ENCODE measurements around the gene ABTB2. TPM values are rescaled to one million over a fixed set of nuclear protein-coding genes. Genes with fewer than 3 reads are reported as not detected.

ABTB2 gene
- total and polyA plus RNA-seq, 2 experiments from 2014 or later = 2.6 to 12.1 TPM

DNA sequence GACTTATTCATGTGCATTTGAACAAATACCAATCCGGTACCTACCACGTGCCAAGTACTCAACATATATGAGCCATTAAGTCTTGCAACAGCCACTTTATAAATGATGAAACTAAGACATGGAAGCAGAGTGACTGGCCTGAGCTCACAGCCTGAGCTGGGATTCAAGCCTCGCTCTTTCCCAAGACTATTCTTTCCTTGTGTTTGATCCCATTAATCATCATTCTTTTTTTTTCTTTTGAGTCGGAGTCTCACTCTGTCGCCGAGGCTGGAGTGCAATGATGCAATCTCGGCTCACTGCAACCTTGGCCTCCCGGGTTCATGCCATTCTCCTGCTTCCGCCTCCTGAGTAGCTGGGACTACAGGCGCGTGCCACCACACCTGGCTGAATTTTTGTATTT, 119.3 kb downstream of the ABTB2 start:
- peak overlapping the region; percentile 75; the same call in 1 of the 2 replicates for H3K27ac Mint-ChIP-seq

DNA sequence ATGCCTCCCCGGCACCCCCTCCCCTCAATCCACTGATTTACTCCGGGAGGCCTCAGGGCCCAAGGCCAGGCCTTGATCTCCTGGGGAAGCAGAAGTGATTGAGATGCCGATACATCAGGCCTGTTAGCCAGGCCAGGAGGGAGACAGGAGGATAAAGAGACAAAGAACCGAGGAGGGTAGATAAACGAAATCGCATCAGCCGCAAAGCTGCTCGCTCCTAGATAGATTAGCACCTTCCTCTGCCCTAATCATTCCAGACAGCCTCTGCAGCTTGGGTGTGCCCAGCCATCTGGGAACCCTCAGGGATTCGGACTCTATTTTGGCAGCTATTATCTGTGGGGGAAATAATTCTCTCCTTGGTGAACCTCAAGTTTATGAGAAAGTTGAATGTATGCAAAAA, 121.2 kb downstream of the ABTB2 start:
- peaks cover 38% of the 10 kb centered on the region for H3K4me1 Mint-ChIP-seq
- Histone ChIP-seq H3K27ac (ENCODE audit: low read depth) (peak overlapping the region; percentile 37), H3K27me3 (ENCODE audit: insufficient read depth) (no peaks in the 10 kb centered on the region), H2AFZ (no peak overlapping the region), H4K20me1 (replicated peaks; ENCODE audit: insufficient read depth) (no peaks in the 10 kb centered on the region), H3K9me2 (ENCODE audit: insufficient read depth) (no peaks in the 10 kb centered on the region), H3K4me2 (0 out of 2 replicates have a peak overlapping the region, but pooled peaks have one; percentile 52), H3K4me1 (ENCODE audit: insufficient read depth) (peaks cover 49% of the 10 kb centered on the region), H3K4me3 (no peak overlapping the region), H3F3A (replicated peaks; ENCODE audit: low read depth) (no peaks in the 10 kb centered on the region), H3K79me2 (replicated peaks; ENCODE audit: insufficient read depth) (no peaks in the 10 kb centered on the region), H3K36me3 (ENCODE audit: insufficient read depth) (no peaks in the 10 kb centered on the region)
- no peak overlapping the region for H3K4me3 Mint-ChIP-seq
- peaks cover 10% of the 10 kb centered on the region for H3K27me3 Mint-ChIP-seq (ENCODE audit: insufficient read depth, low read depth, poor library complexity)
- DNase-seq (ENCODE audit: low spot score) (no peak), ATAC-seq (peak; percentile 6; the same call in 1 of the 3 replicates)
- H3K27ac Mint-ChIP-seq = peak overlapping the region; percentile 43
- H3K9me3 Mint-ChIP-seq = no peaks in the 10 kb centered on the region
- H3K36me3 Mint-ChIP-seq (ENCODE audit: low read depth) = no peaks in the 10 kb centered on the region
- no peak for TF ChIP-seq JUNB (IDR thresholded peaks at IDR 0.05; ENCODE audit: unreplicated experiment)
- TF ChIP-seq STAT1 (IDR thresholded peaks at IDR 0.05; ENCODE audit: unreplicated experiment) = no peak
- TF ChIP-seq EZH2phosphoT487 (IDR thresholded peaks at IDR 0.05; ENCODE audit: unreplicated experiment) = no peak
- no peak for TF ChIP-seq ZNF331 (CRISPR knock-in tag; IDR thresholded peaks at IDR 0.05; ENCODE audit: low read depth)
- no peak for TF ChIP-seq ZNF462 (CRISPR knock-in tag; IDR thresholded peaks at IDR 0.05)
- TF ChIP-seq, protein P1, sequence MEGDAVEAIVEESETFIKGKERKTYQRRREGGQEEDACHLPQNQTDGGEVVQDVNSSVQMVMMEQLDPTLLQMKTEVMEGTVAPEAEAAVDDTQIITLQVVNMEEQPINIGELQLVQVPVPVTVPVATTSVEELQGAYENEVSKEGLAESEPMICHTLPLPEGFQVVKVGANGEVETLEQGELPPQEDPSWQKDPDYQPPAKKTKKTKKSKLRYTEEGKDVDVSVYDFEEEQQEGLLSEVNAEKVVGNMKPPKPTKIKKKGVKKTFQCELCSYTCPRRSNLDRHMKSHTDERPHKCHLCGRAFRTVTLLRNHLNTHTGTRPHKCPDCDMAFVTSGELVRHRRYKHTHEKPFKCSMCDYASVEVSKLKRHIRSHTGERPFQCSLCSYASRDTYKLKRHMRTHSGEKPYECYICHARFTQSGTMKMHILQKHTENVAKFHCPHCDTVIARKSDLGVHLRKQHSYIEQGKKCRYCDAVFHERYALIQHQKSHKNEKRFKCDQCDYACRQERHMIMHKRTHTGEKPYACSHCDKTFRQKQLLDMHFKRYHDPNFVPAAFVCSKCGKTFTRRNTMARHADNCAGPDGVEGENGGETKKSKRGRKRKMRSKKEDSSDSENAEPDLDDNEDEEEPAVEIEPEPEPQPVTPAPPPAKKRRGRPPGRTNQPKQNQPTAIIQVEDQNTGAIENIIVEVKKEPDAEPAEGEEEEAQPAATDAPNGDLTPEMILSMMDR (conservative IDR thresholded peaks at IDR 0.05; ENCODE audit: low read depth in 2 of 2) = no peak

More for the DNA sequence above, 119.3 kb downstream of the ABTB2 start:
- H3K27ac ChIP-seq (ENCODE audit: low read depth) = no peak overlapping the region; the same call in 1 of the 2 replicates
- H3K4me1 ChIP-seq (ENCODE audit: insufficient read depth) = peaks cover 43% of the 10 kb centered on the region
- H3K4me3 ChIP-seq = no peak overlapping the region
- H3K27me3 ChIP-seq (ENCODE audit: insufficient read depth) = no peaks in the 10 kb centered on the region
- H3K36me3 ChIP-seq (ENCODE audit: insufficient read depth) = no peaks in the 10 kb centered on the region
- Mint-ChIP-seq H3K27me3 (ENCODE audit: insufficient read depth, low read depth, poor library complexity) (peaks cover 10% of the 10 kb centered on the region), H3K4me3 (no peak overlapping the region; the same call in 2 of the 3 replicates), H3K36me3 (ENCODE audit: low read depth) (no peaks in the 10 kb centered on the region), H3K4me1 (peaks cover 38% of the 10 kb centered on the region), H3K9me3 (no peaks in the 10 kb centered on the region)
- H3K79me2 ChIP-seq (replicated peaks; ENCODE audit: insufficient read depth) = no peaks in the 10 kb centered on the region
- H3K9me2 ChIP-seq (ENCODE audit: insufficient read depth) = no peaks in the 10 kb centered on the region
- no peaks in the 10 kb centered on the region for H4K20me1 ChIP-seq (replicated peaks; ENCODE audit: insufficient read depth)
- ATAC-seq (no peak), DNase-seq (ENCODE audit: low spot score) (no peak)
- H3F3A ChIP-seq (replicated peaks; ENCODE audit: low read depth) = no peaks in the 10 kb centered on the region
- no peak overlapping the region for H2AFZ ChIP-seq
- H3K4me2 ChIP-seq = no peak overlapping the region
- TF ChIP-seq JUNB (IDR thresholded peaks at IDR 0.05; ENCODE audit: unreplicated experiment) = no peak
- TF ChIP-seq CREB1 (CRISPR knock-in tag; IDR thresholded peaks at IDR 0.05; ENCODE audit: low read depth) = no peak
- no peak for TF ChIP-seq EZH2 (IDR thresholded peaks at IDR 0.05; ENCODE audit: low read depth, unreplicated experiment)
- TF ChIP-seq NANOG (IDR thresholded peaks at IDR 0.05; ENCODE audit: borderline replicate concordance) = no peak
- TF ChIP-seq POLR2AphosphoS5 (IDR thresholded peaks at IDR 0.05; ENCODE audit: low read depth) = no peak
- TF ChIP-seq, protein P2, sequence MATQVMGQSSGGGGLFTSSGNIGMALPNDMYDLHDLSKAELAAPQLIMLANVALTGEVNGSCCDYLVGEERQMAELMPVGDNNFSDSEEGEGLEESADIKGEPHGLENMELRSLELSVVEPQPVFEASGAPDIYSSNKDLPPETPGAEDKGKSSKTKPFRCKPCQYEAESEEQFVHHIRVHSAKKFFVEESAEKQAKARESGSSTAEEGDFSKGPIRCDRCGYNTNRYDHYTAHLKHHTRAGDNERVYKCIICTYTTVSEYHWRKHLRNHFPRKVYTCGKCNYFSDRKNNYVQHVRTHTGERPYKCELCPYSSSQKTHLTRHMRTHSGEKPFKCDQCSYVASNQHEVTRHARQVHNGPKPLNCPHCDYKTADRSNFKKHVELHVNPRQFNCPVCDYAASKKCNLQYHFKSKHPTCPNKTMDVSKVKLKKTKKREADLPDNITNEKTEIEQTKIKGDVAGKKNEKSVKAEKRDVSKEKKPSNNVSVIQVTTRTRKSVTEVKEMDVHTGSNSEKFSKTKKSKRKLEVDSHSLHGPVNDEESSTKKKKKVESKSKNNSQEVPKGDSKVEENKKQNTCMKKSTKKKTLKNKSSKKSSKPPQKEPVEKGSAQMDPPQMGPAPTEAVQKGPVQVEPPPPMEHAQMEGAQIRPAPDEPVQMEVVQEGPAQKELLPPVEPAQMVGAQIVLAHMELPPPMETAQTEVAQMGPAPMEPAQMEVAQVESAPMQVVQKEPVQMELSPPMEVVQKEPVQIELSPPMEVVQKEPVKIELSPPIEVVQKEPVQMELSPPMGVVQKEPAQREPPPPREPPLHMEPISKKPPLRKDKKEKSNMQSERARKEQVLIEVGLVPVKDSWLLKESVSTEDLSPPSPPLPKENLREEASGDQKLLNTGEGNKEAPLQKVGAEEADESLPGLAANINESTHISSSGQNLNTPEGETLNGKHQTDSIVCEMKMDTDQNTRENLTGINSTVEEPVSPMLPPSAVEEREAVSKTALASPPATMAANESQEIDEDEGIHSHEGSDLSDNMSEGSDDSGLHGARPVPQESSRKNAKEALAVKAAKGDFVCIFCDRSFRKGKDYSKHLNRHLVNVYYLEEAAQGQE (IDR thresholded peaks at IDR 0.05; ENCODE audit: unreplicated experiment) = no peak

All from GM23338 (cell line).